Hematopoietic multipotent progenitor cell treated with erythropoietin and hydrocortisone succinate and interleukin-3 and kit ligand, for 8 days (in vitro differentiated cells): ENCODE measurements around the gene TOMM20.
"Not testable (repeated sequence)": the region's sequence is repeated elsewhere in the genome, so short reads cannot be mapped to it uniquely, and the experiment has no call there.

Source experiments
- DNase-seq: peaks from one replicate; pipeline ENCODE4 v3.0.0-alpha.2; 2015

Gene TOMM20

GRCh38 chr1:235077571-235078479 is 50.8 kb downstream of the TOMM20 start:
- DNase-seq: no peak

GRCh38 chr1:235077163-235077540 is 51.5 kb downstream of the TOMM20 start:
- DNase-seq: no peak

- no peak for DNase-seq
These were observed 52.0 kb downstream of the TOMM20 start for GRCh38 chr1:235076504-235077162.

- DNase-seq: no peak
These were observed 52.8 kb downstream of the TOMM20 start for GRCh38 chr1:235075777-235076308.

- no peak for DNase-seq
These were observed 53.4 kb downstream of the TOMM20 start for GRCh38 chr1:235075048-235075776.

- no peak for DNase-seq
These were observed 54.1 kb downstream of the TOMM20 start for GRCh38 chr1:235074523-235075047.

- DNase-seq: no peak
These were observed 54.6 kb downstream of the TOMM20 start for GRCh38 chr1:235073968-235074522.

GRCh38 chr1:235073331-235073967 is 55.2 kb downstream of the TOMM20 start:
- DNase-seq: no peak

- not testable (repeated sequence) for DNase-seq
These were observed 56.1 kb downstream of the TOMM20 start for GRCh38 chr1:235072577-235072976.

- no peak for DNase-seq
These were observed 56.5 kb downstream of the TOMM20 start for GRCh38 chr1:235072096-235072495.

- DNase-seq: no peak
These were observed 57.8 kb downstream of the TOMM20 start for GRCh38 chr1:235070819-235071218.

- DNase-seq: no peak
These were observed 58.8 kb downstream of the TOMM20 start for GRCh38 chr1:235069577-235070563.

- DNase-seq: no peak
These were observed 59.5 kb downstream of the TOMM20 start for GRCh38 chr1:235069176-235069575.

GRCh38 chr1:235068158-235069121 is 60.2 kb downstream of the TOMM20 start:
- no peak for DNase-seq

- DNase-seq: peak; percentile 42
These were observed 61.1 kb downstream of the TOMM20 start for GRCh38 chr1:235067396-235068157.

GRCh38 chr1:235063068-235063765 is 65.4 kb downstream of the TOMM20 start:
- no peak for DNase-seq

GRCh38 chr1:235060607-235061470 is 67.8 kb downstream of the TOMM20 start:
- DNase-seq: no peak
